PC-9 (cell line): ENCODE measurements around the gene SVOPL. TPM values are rescaled to one million over a fixed set of nuclear protein-coding genes. Genes with fewer than 3 reads are reported as not detected.

Experiments used
- BruUV-seq: library from RNA; stranded (reverse); fragments of 400-500 nt; replicated peaks from 2 replicates; lab custom pipeline; 2021; lab: Mats Ljungman, UMichigan
- CTCF ChIA-PET: fragments of 300-600 bp; sonication (Branson Sonifier 250); formaldehyde crosslinking; loops from one replicate; lab custom pipeline; 2022; ENCODE audit warnings: antibody characterized with exemption; lab: Charles Lee
- POLR2A ChIA-PET: fragments of 300-600 bp; sonication (Branson Sonifier 250); formaldehyde crosslinking; loops from one replicate; lab custom pipeline; 2022; ENCODE audit warnings: antibody characterized with exemption; ENCODE audit not compliant: unreplicated experiment; lab: Charles Lee
- DNase-seq, 2 experiments: peaks; one replicate each; pipeline versions ENCODE4 v3.0.0 to v3.0.0-alpha.2; 2015 to 2022; ENCODE audit warnings: mixed read lengths in 1 of 2
- H2AFZ ChIP-seq: fragments of 200-600 bp; sonication (generic); 2 replicates; pipeline ENCODE4 v1.8.1; 2017; ENCODE audit warnings: antibody characterized with exemption
- H3F3A ChIP-seq: fragments of 200-600 bp; sonication (generic); 2 replicates; pipeline ENCODE4 v1.8.1; 2017; ENCODE audit warnings: antibody characterized with exemption, mild to moderate bottlenecking, low read depth; ENCODE audit not compliant: insufficient read depth
- H3K27ac ChIP-seq: fragments of 200-600 bp; sonication (generic); 2 replicates; pipeline ENCODE4 v1.6.1; 2016; ENCODE audit warnings: mixed run types
- H3K27me3 ChIP-seq: fragments of 200-600 bp; sonication (generic); 2 replicates; pipeline ENCODE4 v1.6.1; 2016; ENCODE audit warnings: low read depth, mixed run types; ENCODE audit not compliant: insufficient read depth
- H3K36me3 ChIP-seq: fragments of 200-600 bp; sonication (generic); 2 replicates; pipeline ENCODE4 v1.6.1; 2016; ENCODE audit warnings: low read depth, mixed run types
- H3K4me1 ChIP-seq: fragments of 200-600 bp; sonication (generic); replicated peaks from 2 replicates; pipeline ENCODE4 v1.6.1; 2016; ENCODE audit warnings: mixed run types; ENCODE audit not compliant: insufficient read depth
- H3K4me2 ChIP-seq: fragments of 200-600 bp; sonication (generic); 2 replicates; pipeline ENCODE4 v1.6.1; 2017; ENCODE audit warnings: mixed run types
- H3K4me3 ChIP-seq: fragments of 200-600 bp; sonication (generic); 2 replicates; pipeline ENCODE4 v1.6.1; 2016; ENCODE audit warnings: mixed run types
- H3K79me2 ChIP-seq: fragments of 200-600 bp; sonication (generic); 2 replicates; pipeline ENCODE4 v1.6.1; 2017; ENCODE audit warnings: low read depth, mixed run types
- H3K9me2 ChIP-seq: fragments of 200-600 bp; sonication (generic); 2 replicates; pipeline ENCODE4 v1.8.1; 2017; ENCODE audit warnings: mild to moderate bottlenecking; ENCODE audit not compliant: insufficient read depth
- H3K9me3 ChIP-seq: fragments of 200-600 bp; sonication (generic); 2 replicates; pipeline ENCODE4 v1.8.1; 2016; ENCODE audit warnings: low read depth; ENCODE audit not compliant: insufficient read depth
- H4K20me1 ChIP-seq: fragments of 200-600 bp; sonication (generic); 2 replicates; pipeline ENCODE4 v1.8.1; 2017; ENCODE audit not compliant: insufficient read depth
- EZH2 ChIP-seq: fragments of 200-600 bp; sonication (generic); IDR thresholded peaks from 2 replicates; pipeline ENCODE4 v1.8.0; 2017; ENCODE audit warnings: antibody characterized with exemption, low read depth
- intact Hi-C: fragments of 100-400 bp; cut with micrococcal nuclease; formaldehyde crosslinking; loops from one replicate; pipeline ENCODE4 v1.10.0; 2022; ENCODE audit not compliant: unreplicated experiment
- total RNA-seq: library from RNA; stranded (reverse); gene quantifications from 2 replicates; pipeline ENCODE4 v1.2.3, GENCODE V29; 2021
- TF ChIP-seq, protein P1 (sequence below): fragments of 200-600 bp; sonication (generic); conservative IDR thresholded peaks from 2 replicates; pipeline ENCODE4 v1.6.1; 2017; ENCODE audit warnings: mixed run types, antibody characterized with exemption, mild to moderate bottlenecking, moderate library complexity

Gene SVOPL
- total RNA-seq, 1 experiment from 2014 or later, result 0.70 TPM

DNA sequence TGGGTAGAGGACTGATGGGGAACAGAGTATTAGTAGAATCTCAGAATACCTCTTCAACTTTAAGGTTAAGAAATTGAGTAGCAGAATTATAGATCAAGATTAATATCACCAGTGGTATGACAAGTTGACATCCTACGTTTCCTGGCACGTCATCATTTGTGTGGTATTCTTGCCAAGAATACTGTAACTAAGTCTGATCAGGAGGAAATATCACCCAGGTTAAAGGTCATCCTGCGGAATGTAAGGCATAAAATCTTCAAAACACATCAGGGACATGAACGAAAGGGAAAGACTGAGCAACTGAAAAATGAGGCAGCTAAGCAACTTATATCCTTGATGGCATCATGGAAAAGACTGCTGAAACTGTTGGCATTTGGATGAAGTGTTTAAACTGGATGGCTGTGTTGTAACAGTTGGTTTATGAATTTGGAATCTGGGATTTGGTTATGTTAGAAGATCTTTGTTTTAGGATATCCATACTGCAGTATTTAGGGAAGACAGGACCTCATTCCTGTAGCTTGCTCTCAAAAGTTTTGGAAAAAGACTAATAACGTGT is 155.0 kb downstream of the SVOPL start:
- Histone ChIP-seq H3F3A (no peaks in the 10 kb centered on the region), H4K20me1 (no peaks in the 10 kb centered on the region), H3K4me1 (no peaks in the 10 kb centered on the region), H3K9me2 (0 out of 2 replicates have a peak, but pooled peaks cover 3% of the 10 kb centered on the region), H3K27ac (no peak overlapping the region), H3K4me3 (no peak overlapping the region), H3K4me2 (no peak overlapping the region), H3K27me3 (no peaks in the 10 kb centered on the region), H3K36me3 (peaks cover 18% of the 10 kb centered on the region), H2AFZ (no peak overlapping the region), H3K9me3 (no peaks in the 10 kb centered on the region), H3K79me2 (no peaks in the 10 kb centered on the region)
- CTCF ChIA-PET, result no interaction called here
- POLR2A ChIA-PET, result no interaction called here
- intact Hi-C loops, result no loop called here
- no peak for TF ChIP-seq EZH2
- TF ChIP-seq, protein P1, sequence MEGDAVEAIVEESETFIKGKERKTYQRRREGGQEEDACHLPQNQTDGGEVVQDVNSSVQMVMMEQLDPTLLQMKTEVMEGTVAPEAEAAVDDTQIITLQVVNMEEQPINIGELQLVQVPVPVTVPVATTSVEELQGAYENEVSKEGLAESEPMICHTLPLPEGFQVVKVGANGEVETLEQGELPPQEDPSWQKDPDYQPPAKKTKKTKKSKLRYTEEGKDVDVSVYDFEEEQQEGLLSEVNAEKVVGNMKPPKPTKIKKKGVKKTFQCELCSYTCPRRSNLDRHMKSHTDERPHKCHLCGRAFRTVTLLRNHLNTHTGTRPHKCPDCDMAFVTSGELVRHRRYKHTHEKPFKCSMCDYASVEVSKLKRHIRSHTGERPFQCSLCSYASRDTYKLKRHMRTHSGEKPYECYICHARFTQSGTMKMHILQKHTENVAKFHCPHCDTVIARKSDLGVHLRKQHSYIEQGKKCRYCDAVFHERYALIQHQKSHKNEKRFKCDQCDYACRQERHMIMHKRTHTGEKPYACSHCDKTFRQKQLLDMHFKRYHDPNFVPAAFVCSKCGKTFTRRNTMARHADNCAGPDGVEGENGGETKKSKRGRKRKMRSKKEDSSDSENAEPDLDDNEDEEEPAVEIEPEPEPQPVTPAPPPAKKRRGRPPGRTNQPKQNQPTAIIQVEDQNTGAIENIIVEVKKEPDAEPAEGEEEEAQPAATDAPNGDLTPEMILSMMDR, result no peak
- peak in 1 of 2 experiments; percentile 22 for DNase-seq
- no TSS peak for BruUV-seq

GRCh38 chr7:138545123-138545522 is 156.0 kb downstream of the SVOPL start:
- Histone ChIP-seq H3K79me2 (no peaks in the 10 kb centered on the region), H3K9me3 (no peaks in the 10 kb centered on the region), H3F3A (no peaks in the 10 kb centered on the region), H3K4me2 (no peak overlapping the region), H4K20me1 (no peaks in the 10 kb centered on the region), H3K27me3 (no peaks in the 10 kb centered on the region), H3K9me2 (0 out of 2 replicates have a peak, but pooled peaks cover 3% of the 10 kb centered on the region), H3K27ac (no peak overlapping the region), H3K4me3 (no peak overlapping the region), H3K4me1 (no peaks in the 10 kb centered on the region), H2AFZ (no peak overlapping the region), H3K36me3 (peaks cover 19% of the 10 kb centered on the region)
- ChIA-PET CTCF (no interaction called here), POLR2A (no interaction called here)
- BruUV-seq, result no TSS peak
- intact Hi-C loops, result no loop called here
- TF ChIP-seq, protein P1, result no peak
- no peak for TF ChIP-seq EZH2
- DNase-seq, result peak in 1 of 2 experiments; percentile 9

Other genes with a start within 250 kb of the SVOPL start
- gene TRIM24, start 241.1 kb downstream of the SVOPL start, total RNA-seq, result 16.6 and 20.5 TPM in 2 replicates
- gene TMEM213, start 96.6 kb upstream of the SVOPL start, total RNA-seq, result not detected in 2 replicates
- 4.8 and 9.1 TPM in 2 replicates for gene ATP6V0A4, start 96.8 kb upstream of the SVOPL start, total RNA-seq